Left lung (tissue), 10 donors: ENCODE data around the gene MTF2. TPM values are rescaled to one million over a fixed set of nuclear protein-coding genes. Genes with fewer than 3 reads are reported as not detected.
A peak's percentile ranks its signal among the peaks of the same experiment; 100 is the strongest.
"Not testable (repeated sequence)": the region's sequence is repeated elsewhere in the genome, so short reads cannot be mapped to it uniquely, and the experiment has no call there.

ENCODE experiments used
- ATAC-seq: fragments of 200-7000 bp; cut with Tn5 transposase; one replicate; pipeline ENCODE4 v1.9.1; 2020; ENCODE audit warnings: moderate library complexity
- DNase-seq, 4 donors: peaks; one replicate each; pipeline ENCODE4 v3.0.0-alpha.2; 2013 to 2020
- H3K27ac ChIP-seq, 2 donors: fragments of 200-600 bp; sonication (generic) in 1 of 2; one replicate each; pipeline versions ENCODE4 v1.5.0 to v1.8.0; 2020 to 2021
- H3K27me3 ChIP-seq, 2 donors: fragments of 200-600 bp; sonication (generic) in 1 of 2; one replicate each; pipeline versions ENCODE4 v1.5.0 to v1.8.0; 2020 to 2021
- H3K36me3 ChIP-seq, 2 donors: fragments of 200-600 bp; sonication (generic) in 1 of 2; one replicate each; pipeline versions ENCODE4 v1.5.0 to v1.8.0; 2020 to 2021
- H3K4me1 ChIP-seq, 2 donors: fragments of 200-600 bp; one replicate each; pipeline ENCODE4 v1.8.0; 2021
- H3K4me3 ChIP-seq, 2 donors: fragments of 200-600 bp; sonication (generic) in 1 of 2; one replicate each; pipeline versions ENCODE4 v1.5.0 to v1.8.0; 2020 to 2021; ENCODE audit warnings: mild to moderate bottlenecking in 1 of 2
- H3K9me3 ChIP-seq, 2 donors: fragments of 200-600 bp; sonication (generic) in 1 of 2; one replicate each; pipeline versions ENCODE4 v1.5.0 to v1.8.0; 2020 to 2021
- intact Hi-C, 2 donors: fragments of 100-400 bp; cut with DNase I; formaldehyde crosslinking; loops; one replicate each; pipeline versions ENCODE4 v1.11.2 to v1.14.2; 2022
- polyA plus RNA-seq, 6 donors: library from polyadenylated mRNA; unstranded; fragments of 120-200 nt; gene quantifications; one replicate each; pipeline ENCODE4 v1.2.1, GENCODE V29; 2013; ENCODE audit not compliant: insufficient read length in 6 of 6
- total RNA-seq, 2 donors: library from RNA; stranded (reverse); fragmentation: NEBNext Ultra II Directional; extraction: Animal tissue kit (Norgen Biotek cat#: 25700); gene quantifications; one replicate each; pipeline ENCODE4 v1.2.1, GENCODE V29; 2021
- TF ChIP-seq, protein P1 (sequence below), 2 donors: fragments of 200-600 bp; sonication (generic) in 1 of 2; IDR thresholded peaks; one replicate each; pipeline versions ENCODE4 v1.5.0 to v1.8.0; 2021; ENCODE audit warnings: antibody characterized with exemption in 2 of 2
- donor health status: DM: no; HTN: yes; CAD: no.
- donor health status: DM: no; HTN: no; CAD: no.

Gene MTF2
- total and polyA plus RNA-seq, 8 donors = 22.3 to 76.3 (median 57.8) TPM

DNA sequence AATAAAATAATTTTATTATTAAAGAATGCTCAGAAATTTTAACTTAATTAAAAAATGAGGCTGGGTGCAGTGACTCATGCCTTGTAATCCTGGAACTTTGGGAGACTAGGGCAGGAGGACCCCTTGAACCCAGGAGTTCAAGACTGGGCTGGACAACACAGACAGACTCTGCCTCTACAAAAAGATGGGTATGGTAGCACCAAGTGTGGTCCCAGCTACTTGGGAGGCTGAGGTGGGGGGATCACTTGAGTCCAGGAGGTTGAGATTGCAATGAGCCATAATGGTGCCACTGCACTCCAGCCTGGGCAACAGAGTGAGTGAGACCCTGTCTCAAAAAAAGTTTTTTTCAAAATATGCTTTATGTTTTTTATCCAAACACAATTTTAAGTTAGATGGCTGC is 75.8 kb downstream of the MTF2 start:
- ATAC-seq (no peak), DNase-seq (no peak)
- TF ChIP-seq, protein P1, sequence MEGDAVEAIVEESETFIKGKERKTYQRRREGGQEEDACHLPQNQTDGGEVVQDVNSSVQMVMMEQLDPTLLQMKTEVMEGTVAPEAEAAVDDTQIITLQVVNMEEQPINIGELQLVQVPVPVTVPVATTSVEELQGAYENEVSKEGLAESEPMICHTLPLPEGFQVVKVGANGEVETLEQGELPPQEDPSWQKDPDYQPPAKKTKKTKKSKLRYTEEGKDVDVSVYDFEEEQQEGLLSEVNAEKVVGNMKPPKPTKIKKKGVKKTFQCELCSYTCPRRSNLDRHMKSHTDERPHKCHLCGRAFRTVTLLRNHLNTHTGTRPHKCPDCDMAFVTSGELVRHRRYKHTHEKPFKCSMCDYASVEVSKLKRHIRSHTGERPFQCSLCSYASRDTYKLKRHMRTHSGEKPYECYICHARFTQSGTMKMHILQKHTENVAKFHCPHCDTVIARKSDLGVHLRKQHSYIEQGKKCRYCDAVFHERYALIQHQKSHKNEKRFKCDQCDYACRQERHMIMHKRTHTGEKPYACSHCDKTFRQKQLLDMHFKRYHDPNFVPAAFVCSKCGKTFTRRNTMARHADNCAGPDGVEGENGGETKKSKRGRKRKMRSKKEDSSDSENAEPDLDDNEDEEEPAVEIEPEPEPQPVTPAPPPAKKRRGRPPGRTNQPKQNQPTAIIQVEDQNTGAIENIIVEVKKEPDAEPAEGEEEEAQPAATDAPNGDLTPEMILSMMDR (IDR thresholded peaks at IDR 0.05) = no peak
- Histone ChIP-seq H3K27ac (no peak overlapping the region), H3K36me3 (peaks cover 8 to 95% of the 10 kb centered on the region in 2 donors), H3K9me3 (no peaks in the 10 kb centered on the region), H3K4me1 (peaks cover 0 to 12% of the 10 kb centered on the region in 2 donors), H3K27me3 (no peaks in the 10 kb centered on the region), H3K4me3 (no peak overlapping the region)
- intact Hi-C loops = no loop called here

DNA sequence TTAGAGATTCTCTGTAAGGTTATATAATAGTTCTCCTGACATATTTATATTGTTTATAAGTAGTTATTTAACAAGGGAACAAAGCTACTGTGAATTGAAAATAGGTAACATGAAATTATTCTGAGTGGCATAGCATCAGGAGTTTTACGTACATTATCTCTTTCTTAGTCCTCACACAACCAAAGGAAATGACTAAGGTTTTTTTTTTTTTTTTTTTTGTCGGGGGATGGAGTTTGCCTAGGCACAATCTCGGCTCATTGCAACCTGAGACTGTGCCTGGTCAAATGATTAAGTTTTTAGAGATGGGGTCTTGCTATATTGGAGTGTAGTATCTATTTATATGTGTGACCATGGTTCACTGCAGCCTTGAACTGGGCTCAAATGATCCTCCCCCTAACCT is 76.3 kb downstream of the MTF2 start:
- H3K9me3 ChIP-seq = no peaks in the 10 kb centered on the region
- H3K27me3 ChIP-seq = no peaks in the 10 kb centered on the region
- no peak overlapping the region for H3K27ac ChIP-seq
- H3K4me3 ChIP-seq = no peak overlapping the region
- TF ChIP-seq, protein P1 (IDR thresholded peaks at IDR 0.05) = no peak
- no peak for DNase-seq
- H3K4me1 ChIP-seq = peaks cover 0 to 12% of the 10 kb centered on the region in 2 donors
- peaks cover 8 to 93% of the 10 kb centered on the region in 2 donors for H3K36me3 ChIP-seq
- intact Hi-C loops = no loop called here
- ATAC-seq = no peak

DNA sequence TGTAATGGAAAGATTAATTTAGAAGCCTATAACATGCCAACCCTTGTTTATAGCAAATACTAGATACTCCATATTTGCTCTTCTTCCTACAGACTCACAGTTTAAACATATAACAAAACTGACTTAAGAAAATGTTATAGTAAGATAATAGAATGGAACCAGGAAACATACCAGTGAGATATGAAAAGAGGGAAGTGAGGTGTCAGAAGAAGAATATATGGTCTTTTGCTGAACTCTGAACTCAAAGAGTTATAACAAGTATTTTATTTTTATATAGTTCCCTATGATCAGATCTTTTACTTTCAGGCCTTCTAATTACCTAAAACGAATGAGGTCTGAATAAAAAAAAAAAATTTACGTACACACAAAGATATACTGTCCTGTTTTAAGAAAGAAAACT is 80.3 kb downstream of the MTF2 start:
- no peak overlapping the region for H3K4me3 ChIP-seq
- no peaks in the 10 kb centered on the region for H3K9me3 ChIP-seq
- intact Hi-C loops = no loop called here
- TF ChIP-seq, protein P1 (IDR thresholded peaks at IDR 0.05) = no peak
- DNase-seq = no peak
- peaks cover 8 to 58% of the 10 kb centered on the region in 2 donors for H3K36me3 ChIP-seq
- H3K27ac ChIP-seq = no peak overlapping the region
- H3K4me1 ChIP-seq = peaks cover 0 to 15% of the 10 kb centered on the region in 2 donors
- H3K27me3 ChIP-seq = no peaks in the 10 kb centered on the region
- ATAC-seq = no peak

DNA sequence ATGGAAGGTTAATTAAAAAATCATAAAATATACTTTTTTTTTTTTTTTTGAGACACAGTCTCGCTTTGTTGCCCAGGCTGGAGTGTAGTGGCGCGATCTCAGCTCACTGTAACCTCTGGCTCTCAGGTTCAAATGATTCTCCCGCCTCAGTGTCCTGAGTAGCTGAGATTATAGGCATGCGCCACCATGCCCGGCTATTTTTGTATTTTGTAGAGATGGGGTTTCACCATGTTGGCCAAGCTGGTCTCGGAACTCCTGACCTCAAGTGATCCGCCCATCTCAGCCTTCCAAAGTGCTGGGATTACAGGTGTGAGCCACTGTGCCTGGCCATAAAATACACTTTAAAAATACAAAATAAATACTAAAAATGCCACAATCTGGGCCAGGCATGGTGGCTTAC is 84.2 kb downstream of the MTF2 start:
- H3K27ac ChIP-seq, H3K27me3 ChIP-seq, H3K4me3 ChIP-seq, DNase-seq, H3K9me3 ChIP-seq, ATAC-seq, intact Hi-C loops: not testable (repeated sequence)
- H3K36me3 ChIP-seq = peaks cover 5 to 18% of the 10 kb centered on the region in 2 donors
- peaks cover 0 to 17% of the 10 kb centered on the region in 2 donors for H3K4me1 ChIP-seq

DNA sequence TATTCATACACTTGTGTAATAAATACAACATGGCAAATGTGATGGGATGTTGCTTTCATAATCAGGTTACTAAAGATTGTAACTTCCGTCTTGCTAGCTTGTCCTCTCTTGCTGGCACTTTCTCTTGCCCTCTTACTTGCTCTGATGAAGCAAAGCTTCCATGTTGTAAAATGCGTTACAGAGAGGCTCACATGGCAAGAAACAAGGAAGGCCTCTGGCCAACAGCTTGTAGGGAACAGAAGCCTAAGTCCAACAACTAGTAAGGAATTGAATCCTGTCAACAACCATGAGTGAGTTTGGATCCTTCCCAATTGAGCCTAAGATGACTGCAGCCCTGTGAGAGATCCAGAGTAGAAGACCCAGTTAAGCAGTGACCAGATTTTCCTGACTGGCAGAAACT is 85.7 kb downstream of the MTF2 start:
- DNase-seq (no peak), ATAC-seq (no peak)
- Histone ChIP-seq H3K9me3 (no peaks in the 10 kb centered on the region), H3K27me3 (no peaks in the 10 kb centered on the region), H3K27ac (peak overlapping the region in 1 of 2 donors; percentile 61), H3K36me3 (peaks cover 0 to 3% of the 10 kb centered on the region in 2 donors), H3K4me1 (peaks cover 0 to 17% of the 10 kb centered on the region in 2 donors), H3K4me3 (no peak overlapping the region)
- intact Hi-C loops = no loop called here
- TF ChIP-seq, protein P1 (IDR thresholded peaks at IDR 0.05) = no peak

DNA sequence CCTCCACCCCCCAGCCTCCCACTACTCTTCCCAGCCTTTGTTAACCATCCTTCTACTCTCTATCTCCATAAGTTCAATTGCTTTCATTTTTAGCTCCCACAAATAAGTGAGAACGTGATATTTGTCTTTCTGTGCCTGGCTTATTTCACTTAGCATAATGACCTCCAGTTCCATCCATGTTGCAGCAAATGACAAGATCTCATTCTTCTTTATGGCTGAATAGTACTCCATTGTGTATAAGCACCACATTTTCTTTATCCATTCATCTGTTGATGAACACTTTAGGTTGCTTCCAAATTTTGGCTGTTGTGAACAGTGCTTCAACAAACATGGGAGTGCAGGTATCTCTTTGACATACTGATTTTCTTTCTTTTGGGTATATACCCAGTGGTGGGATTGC is 86.8 kb downstream of the MTF2 start:
- H3K27ac ChIP-seq, H3K4me3 ChIP-seq, ATAC-seq, H3K27me3 ChIP-seq, H3K9me3 ChIP-seq, intact Hi-C loops, H3K36me3 ChIP-seq, DNase-seq: not testable (repeated sequence)
- H3K4me1 ChIP-seq = peaks cover 0 to 17% of the 10 kb centered on the region in 2 donors
